Natural killer cell (primary cell): ENCODE measurements around the gene RHEB. TPM values are rescaled to one million over a fixed set of nuclear protein-coding genes. Genes with fewer than 3 reads are reported as not detected.

Experiments used
- ATAC-seq, 3 donors: fragments of 150-1000 bp in 2 of 3; fragments of 200-7000 bp in 1 of 3; cut with Tn5 transposase; 1 replicate in 1 of 3; 2 replicates in 2 of 3; pipeline ENCODE4 v1.10.0; 2021; ENCODE audit warnings: mild to moderate bottlenecking in 2 of 3, moderate library complexity in 2 of 3
- DNase-seq, 2 donors: peaks; one replicate each; pipeline versions ENCODE4 v3.0.0 to v3.0.0-alpha.2; 2013 to 2021; ENCODE audit warnings: mixed read lengths in 1 of 2
- H3K27ac ChIP-seq: one replicate; pipeline ENCODE4 v1.5.1; 2013; ENCODE audit warnings: mild to moderate bottlenecking, low read length
- H3K27me3 ChIP-seq: one replicate; pipeline ENCODE4 v1.6.1; 2013; ENCODE audit warnings: low read length; ENCODE audit not compliant: control insufficient read depth, insufficient read depth
- H3K36me3 ChIP-seq: one replicate; pipeline ENCODE4 v1.6.1; 2013; ENCODE audit warnings: low read length; ENCODE audit not compliant: control insufficient read depth, insufficient read depth
- H3K4me1 ChIP-seq: one replicate; pipeline ENCODE4 v1.6.1; 2013; ENCODE audit warnings: low read length; ENCODE audit not compliant: control insufficient read depth, insufficient read depth
- H3K4me3 ChIP-seq: one replicate; pipeline ENCODE4 v1.5.1; 2013; ENCODE audit warnings: low read length
- H3K9me3 ChIP-seq: one replicate; pipeline ENCODE4 v1.6.1; 2013; ENCODE audit warnings: low read length; ENCODE audit not compliant: control insufficient read depth, insufficient read depth
- H3K27ac Mint-ChIP-seq, 2 donors: one replicate each; pipeline ENCODE4 v1.8.0; 2022; ENCODE audit warnings: mild to moderate bottlenecking in 2 of 2, mixed read lengths in 2 of 2, moderate library complexity in 1 of 2
- H3K27me3 Mint-ChIP-seq, 2 donors: one replicate each; pipeline ENCODE4 v1.8.0; 2022; ENCODE audit warnings: low read depth in 2 of 2, mixed read lengths in 2 of 2
- H3K36me3 Mint-ChIP-seq: one replicate; pipeline ENCODE4 v1.8.0; 2022; ENCODE audit warnings: mixed read lengths
- H3K4me1 Mint-ChIP-seq, 2 donors: one replicate each; pipeline ENCODE4 v1.8.0; 2022; ENCODE audit warnings: mixed read lengths in 2 of 2
- H3K4me3 Mint-ChIP-seq: one replicate; pipeline ENCODE4 v1.8.0; 2022; ENCODE audit warnings: mild to moderate bottlenecking, moderate library complexity, mixed read lengths
- H3K9me3 Mint-ChIP-seq, 2 donors: one replicate each; pipeline ENCODE4 v1.8.0; 2022; ENCODE audit warnings: mixed read lengths in 2 of 2
- CTCF ChIP-seq: fragments of 200-600 bp; IDR thresholded peaks from one replicate; pipeline ENCODE4 v1.8.0; 2022; ENCODE audit warnings: antibody characterized with exemption
- WGBS: methylation state at CpG from one replicate; pipeline ENCODE4 v1.1.7; 2013; ENCODE audit warnings: missing lambda C conversion rate; ENCODE audit not compliant: insufficient coverage; 5-methylcytosine and 5-hydroxymethylcytosine counted together
- intact Hi-C: fragments of 100-400 bp; cut with micrococcal nuclease; formaldehyde crosslinking; loops from one replicate; pipeline ENCODE4 v1.14.2; 2022
- total RNA-seq, 4 donors: library from RNA; stranded (reverse); fragments of 120-200 nt in 1 of 4; gene quantifications; one replicate each; pipeline versions ENCODE4 v1.2.3 to v1.2.4, GENCODE V29; 2013 to 2022

The RHEB gene
- total RNA-seq, 3 donors from 2014 or later (not counting 1 experiment from before 2014, with no cell fraction given) = 51.0 to 63.3 (median 63.3) TPM

DNA sequence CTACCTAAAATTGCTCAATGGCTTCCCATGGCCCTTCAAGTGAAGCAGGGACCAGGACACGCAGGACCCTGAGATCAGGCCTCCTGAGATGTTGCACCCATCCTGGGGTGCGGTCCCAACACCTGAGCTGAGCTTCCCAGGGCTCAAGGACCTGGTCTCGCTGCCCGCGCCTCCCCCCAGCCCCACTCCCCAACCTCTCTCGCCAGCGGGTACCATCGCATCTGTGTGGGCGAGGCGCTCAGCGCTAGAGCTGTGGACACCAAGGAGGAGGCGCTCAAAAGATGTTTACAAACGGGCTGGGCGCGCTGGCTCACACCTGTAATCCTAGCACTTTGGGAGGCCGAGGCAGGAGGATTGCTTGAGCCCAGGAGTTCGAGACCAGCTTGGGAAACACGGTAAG is 72.4 kb downstream of the RHEB start:
- H3K27me3 ChIP-seq = no peaks in the 10 kb centered on the region
- TF ChIP-seq CTCF = no peak
- intact Hi-C loops = no loop called here
- H3K9me3 ChIP-seq = no peaks in the 10 kb centered on the region
- Mint-ChIP-seq H3K4me1 (peaks cover 0 to under 1% of the 10 kb centered on the region in 2 donors), H3K27me3 (peaks cover 12 to 20% of the 10 kb centered on the region in 2 donors), H3K4me3 (peak overlapping the region; percentile 17), H3K27ac (no peak overlapping the region), H3K36me3 (no peaks in the 10 kb centered on the region), H3K9me3 (no peaks in the 10 kb centered on the region)
- H3K27ac ChIP-seq = no peak overlapping the region
- no peak for DNase-seq
- no peak for ATAC-seq
- peaks cover 5% of the 10 kb centered on the region for H3K4me1 ChIP-seq
- no peaks in the 10 kb centered on the region for H3K36me3 ChIP-seq
- WGBS = 92% methylated on average over 15 of the region's 18 CpGs
- H3K4me3 ChIP-seq = no peak overlapping the region

DNA sequence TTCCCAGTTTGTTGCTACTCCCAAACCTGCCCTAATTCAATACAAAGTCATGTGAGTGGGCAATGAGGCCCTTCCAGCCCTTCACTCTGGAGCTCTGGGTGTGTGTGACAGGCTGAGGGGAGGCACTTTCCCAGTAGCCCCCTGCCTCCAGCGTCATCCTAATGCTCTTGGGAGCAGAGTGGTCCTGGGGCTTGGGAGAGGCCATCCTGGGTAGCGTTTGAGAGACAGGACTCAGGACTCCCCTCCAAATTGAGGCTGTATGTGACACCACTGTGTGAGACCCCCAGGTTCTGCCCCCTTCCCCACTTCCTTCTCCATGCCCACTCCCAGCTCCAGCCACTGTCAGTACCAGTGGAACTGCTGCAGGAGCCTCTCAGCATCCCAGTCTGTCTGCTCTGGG is 73.3 kb downstream of the RHEB start:
- no peak for ATAC-seq
- Mint-ChIP-seq H3K4me1 (peaks cover 0 to 9% of the 10 kb centered on the region in 2 donors), H3K27ac (no peak overlapping the region), H3K4me3 (no peak overlapping the region), H3K9me3 (no peaks in the 10 kb centered on the region), H3K36me3 (no peaks in the 10 kb centered on the region), H3K27me3 (peaks cover 13 to 20% of the 10 kb centered on the region in 2 donors)
- Histone ChIP-seq H3K4me3 (no peak overlapping the region), H3K27me3 (no peaks in the 10 kb centered on the region), H3K9me3 (no peaks in the 10 kb centered on the region), H3K4me1 (peaks cover 10% of the 10 kb centered on the region), H3K27ac (no peak overlapping the region), H3K36me3 (no peaks in the 10 kb centered on the region)
- DNase-seq = no peak
- intact Hi-C loops = no loop called here
- 94% methylated on average over 2 of the region's 2 CpGs for WGBS
- no peak for TF ChIP-seq CTCF

DNA sequence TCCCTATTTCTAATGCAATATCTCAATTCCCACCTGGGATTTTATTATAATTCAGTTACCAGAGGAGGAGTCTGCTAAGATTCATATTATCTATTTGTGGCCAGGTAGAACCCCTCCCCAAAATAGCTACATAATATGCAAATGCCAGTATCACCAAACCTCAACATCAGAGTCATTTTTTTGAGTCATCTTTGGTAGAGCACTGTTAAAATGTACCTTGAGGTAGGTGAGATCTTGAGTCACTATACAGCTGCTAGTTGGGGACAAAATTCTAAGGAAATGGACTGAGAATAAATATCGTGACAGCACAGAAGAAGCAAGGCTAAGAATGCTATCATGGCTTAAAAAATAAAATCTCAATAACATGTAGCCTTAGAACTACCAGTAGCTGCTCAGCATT is 75.1 kb downstream of the RHEB start:
- Histone ChIP-seq H3K4me1 (peaks cover 21% of the 10 kb centered on the region), H3K27ac (no peak overlapping the region), H3K36me3 (no peaks in the 10 kb centered on the region), H3K27me3 (peaks cover under 1% of the 10 kb centered on the region), H3K4me3 (no peak overlapping the region), H3K9me3 (no peaks in the 10 kb centered on the region)
- 70% methylated on average over 1 of the region's 1 CpG for WGBS
- Mint-ChIP-seq H3K36me3 (no peaks in the 10 kb centered on the region), H3K9me3 (no peaks in the 10 kb centered on the region), H3K27ac (no peak overlapping the region), H3K27me3 (peaks cover 10 to 15% of the 10 kb centered on the region in 2 donors), H3K4me1 (peaks cover 0 to 20% of the 10 kb centered on the region in 2 donors), H3K4me3 (no peak overlapping the region)
- ATAC-seq (no peak), DNase-seq (no peak)
- TF ChIP-seq CTCF = no peak
- intact Hi-C loops = no loop called here

DNA sequence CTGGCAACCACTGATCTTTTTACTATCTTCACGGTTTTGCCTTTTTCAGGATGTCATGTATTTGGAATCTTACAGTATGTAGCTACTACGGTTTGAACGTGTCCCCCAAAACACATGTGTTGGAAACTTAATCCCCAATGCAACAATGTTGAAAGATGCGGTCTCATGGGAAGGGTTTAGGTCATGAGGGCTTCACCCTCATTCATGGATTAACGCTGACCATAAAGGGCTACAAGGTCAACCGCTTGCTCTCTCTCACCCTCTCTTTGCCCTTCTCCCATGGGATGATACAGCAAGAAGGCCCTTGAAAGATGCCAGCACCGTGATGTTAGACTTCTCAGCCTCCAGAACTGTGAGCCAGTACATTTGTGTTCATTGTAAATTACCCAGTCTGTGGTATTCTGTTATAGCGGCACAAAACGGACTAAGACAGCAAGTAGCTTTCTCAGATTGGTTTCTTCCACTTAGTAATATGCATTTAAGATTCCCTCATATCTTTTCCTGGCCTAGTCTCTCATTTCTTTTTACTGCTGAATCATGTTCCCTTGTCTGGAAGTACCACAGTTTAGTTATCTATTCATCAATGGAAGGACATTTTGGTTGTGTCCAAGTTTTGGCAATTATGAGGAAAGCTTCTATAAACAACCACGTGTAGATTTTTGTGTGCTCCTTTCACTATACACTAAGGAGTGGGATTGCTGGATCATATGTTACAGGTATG is 76.8 kb downstream of the RHEB start:
- no peak for TF ChIP-seq CTCF
- DNase-seq (no peak), ATAC-seq (no peak)
- Mint-ChIP-seq H3K4me3 (no peak overlapping the region), H3K36me3 (no peaks in the 10 kb centered on the region), H3K27ac (no peak overlapping the region), H3K27me3 (peaks cover 8 to 13% of the 10 kb centered on the region in 2 donors), H3K9me3 (no peaks in the 10 kb centered on the region), H3K4me1 (peaks cover 0 to 20% of the 10 kb centered on the region in 2 donors)
- Histone ChIP-seq H3K4me1 (peaks cover 23% of the 10 kb centered on the region), H3K4me3 (no peak overlapping the region), H3K36me3 (no peaks in the 10 kb centered on the region), H3K27me3 (peaks cover 8% of the 10 kb centered on the region), H3K9me3 (no peaks in the 10 kb centered on the region), H3K27ac (no peak overlapping the region)
- intact Hi-C loops = no loop called here
- WGBS = 98% methylated on average over 9 of the region's 10 CpGs
